ENCODE data around the gene PPP1R3G.

Gene PPP1R3G

DNA sequence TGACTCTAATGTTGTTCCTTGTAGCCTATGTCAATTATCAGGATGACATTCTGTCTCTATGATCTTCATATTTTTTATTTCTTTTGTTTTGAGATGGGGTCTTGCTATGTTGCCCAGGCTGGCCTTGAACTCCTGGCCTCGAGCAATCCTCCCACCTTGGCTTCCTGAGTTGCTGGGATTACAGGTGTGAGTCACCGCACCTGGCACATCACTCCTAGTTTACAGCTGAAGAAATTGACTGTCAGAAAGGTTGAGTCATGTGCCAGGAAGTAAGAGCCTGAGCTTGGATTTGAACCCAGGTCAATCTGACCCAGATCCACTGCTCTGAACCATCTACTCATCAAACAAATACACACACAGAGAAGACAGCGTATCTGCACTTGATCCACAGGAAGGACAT, 14.4 kb downstream of the PPP1R3G start:
- ATAC-seq = no peak
- no peak for TF ChIP-seq ZNF8 (CRISPR knock-in tag; IDR thresholded peaks at IDR 0.05)
- TF ChIP-seq ZNF70 (CRISPR knock-in tag; IDR thresholded peaks at IDR 0.05) = no peak
- no peak for TF ChIP-seq CSRNP3 (CRISPR knock-in tag; IDR thresholded peaks at IDR 0.05)
- TF ChIP-seq SNAI2 (CRISPR knock-in tag; IDR thresholded peaks at IDR 0.05) = no peak
- TF ChIP-seq CSDC2 (CRISPR knock-in tag; IDR thresholded peaks at IDR 0.05) = no peak
- TF ChIP-seq ZC3H10 (CRISPR knock-in tag; IDR thresholded peaks at IDR 0.05) = no peak
- no peak for TF ChIP-seq RARB (CRISPR knock-in tag; IDR thresholded peaks at IDR 0.05)
- TF ChIP-seq GLIS3 (CRISPR knock-in tag; IDR thresholded peaks at IDR 0.05) = no peak
- no peak for TF ChIP-seq OSR1 (CRISPR knock-in tag; IDR thresholded peaks at IDR 0.05)
- TF ChIP-seq PPARA (CRISPR knock-in tag; IDR thresholded peaks at IDR 0.05; ENCODE audit: borderline replicate concordance) = no peak
- no peak for TF ChIP-seq ZNF565 (CRISPR knock-in tag; conservative IDR thresholded peaks at IDR 0.05; ENCODE audit: low read depth)
- no peak for TF ChIP-seq TCF4 (CRISPR knock-in tag; IDR thresholded peaks at IDR 0.05; ENCODE audit: borderline replicate concordance)

GRCh38 chr6:5100806-5101205, 15.7 kb downstream of the PPP1R3G start:
- ATAC-seq = no peak
- TF ChIP-seq BACH2 (CRISPR knock-in tag; IDR thresholded peaks at IDR 0.05; ENCODE audit: borderline replicate concordance) (no peak), CSDC2 (CRISPR knock-in tag; IDR thresholded peaks at IDR 0.05) (no peak), ESRRG (CRISPR knock-in tag; IDR thresholded peaks at IDR 0.05) (no peak), ZNF8 (CRISPR knock-in tag; IDR thresholded peaks at IDR 0.05) (no peak), TOX (CRISPR knock-in tag; IDR thresholded peaks at IDR 0.05; ENCODE audit: borderline replicate concordance) (no peak), ZFP30 (CRISPR knock-in tag; IDR thresholded peaks at IDR 0.05) (no peak), ZFP3 (CRISPR knock-in tag; IDR thresholded peaks at IDR 0.05) (no peak), ISL1 (CRISPR knock-in tag; IDR thresholded peaks at IDR 0.05) (no peak), OSR1 (CRISPR knock-in tag; IDR thresholded peaks at IDR 0.05) (no peak), ARNTL (CRISPR knock-in tag; IDR thresholded peaks at IDR 0.05; ENCODE audit: borderline replicate concordance, low read depth) (no peak), CSRNP3 (CRISPR knock-in tag; IDR thresholded peaks at IDR 0.05) (no peak), SNAI2 (CRISPR knock-in tag; IDR thresholded peaks at IDR 0.05) (no peak)
- TF ChIP-seq, protein P1, sequence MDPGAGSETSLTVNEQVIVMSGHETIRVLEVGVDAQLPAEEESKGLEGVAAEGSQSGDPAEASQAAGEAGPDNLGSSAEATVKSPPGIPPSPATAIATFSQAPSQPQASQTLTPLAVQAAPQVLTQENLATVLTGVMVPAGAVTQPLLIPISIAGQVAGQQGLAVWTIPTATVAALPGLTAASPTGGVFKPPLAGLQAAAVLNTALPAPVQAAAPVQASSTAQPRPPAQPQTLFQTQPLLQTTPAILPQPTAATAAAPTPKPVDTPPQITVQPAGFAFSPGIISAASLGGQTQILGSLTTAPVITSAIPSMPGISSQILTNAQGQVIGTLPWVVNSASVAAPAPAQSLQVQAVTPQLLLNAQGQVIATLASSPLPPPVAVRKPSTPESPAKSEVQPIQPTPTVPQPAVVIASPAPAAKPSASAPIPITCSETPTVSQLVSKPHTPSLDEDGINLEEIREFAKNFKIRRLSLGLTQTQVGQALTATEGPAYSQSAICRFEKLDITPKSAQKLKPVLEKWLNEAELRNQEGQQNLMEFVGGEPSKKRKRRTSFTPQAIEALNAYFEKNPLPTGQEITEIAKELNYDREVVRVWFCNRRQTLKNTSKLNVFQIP (CRISPR knock-in tag; IDR thresholded peaks at IDR 0.05; ENCODE audit: borderline replicate concordance, low read depth) = no peak

GRCh38 chr6:5102267-5102970, 17.3 kb downstream of the PPP1R3G start:
- ATAC-seq = no peak
- TF ChIP-seq CSDC2 (CRISPR knock-in tag; IDR thresholded peaks at IDR 0.05) = no peak
- no peak for TF ChIP-seq OSR1 (CRISPR knock-in tag; IDR thresholded peaks at IDR 0.05)
- no peak for TF ChIP-seq CSRNP3 (CRISPR knock-in tag; IDR thresholded peaks at IDR 0.05)
- TF ChIP-seq BACH2 (CRISPR knock-in tag; IDR thresholded peaks at IDR 0.05; ENCODE audit: borderline replicate concordance) = no peak
- no peak for TF ChIP-seq PPARA (CRISPR knock-in tag; IDR thresholded peaks at IDR 0.05; ENCODE audit: borderline replicate concordance)
- no peak for TF ChIP-seq ZFP30 (CRISPR knock-in tag; IDR thresholded peaks at IDR 0.05)
- TF ChIP-seq PATZ1 (CRISPR knock-in tag; IDR thresholded peaks at IDR 0.05; ENCODE audit: borderline replicate concordance) = no peak
- TF ChIP-seq ISL1 (CRISPR knock-in tag; IDR thresholded peaks at IDR 0.05) = no peak
- TF ChIP-seq ZFP3 (CRISPR knock-in tag; IDR thresholded peaks at IDR 0.05) = no peak
- TF ChIP-seq, protein P1 (CRISPR knock-in tag; IDR thresholded peaks at IDR 0.05; ENCODE audit: borderline replicate concordance, low read depth) = no peak
- no peak for TF ChIP-seq ESRRG (CRISPR knock-in tag; IDR thresholded peaks at IDR 0.05)
- TF ChIP-seq ZNF70 (CRISPR knock-in tag; IDR thresholded peaks at IDR 0.05) = no peak
- TF ChIP-seq TCF4 (CRISPR knock-in tag; IDR thresholded peaks at IDR 0.05; ENCODE audit: borderline replicate concordance) = no peak
- no peak for TF ChIP-seq ZNF565 (CRISPR knock-in tag; conservative IDR thresholded peaks at IDR 0.05; ENCODE audit: low read depth)

Measured in SK-N-SH treated with all-trans-retinoic acid at 6 μM for 48 hours (cell line).